ENCODE data around the gene TENT5C. TPM values are rescaled to one million over a fixed set of nuclear protein-coding genes. Genes with fewer than 3 reads are reported as not detected.

Gene TENT5C
- total and polyA plus RNA-seq, 9 of the 15 experiments (the other 6 are each of a cell fraction or from before 2014, with no cell fraction given) = 1.8 to 7.7 (median 4.0) TPM

DNA sequence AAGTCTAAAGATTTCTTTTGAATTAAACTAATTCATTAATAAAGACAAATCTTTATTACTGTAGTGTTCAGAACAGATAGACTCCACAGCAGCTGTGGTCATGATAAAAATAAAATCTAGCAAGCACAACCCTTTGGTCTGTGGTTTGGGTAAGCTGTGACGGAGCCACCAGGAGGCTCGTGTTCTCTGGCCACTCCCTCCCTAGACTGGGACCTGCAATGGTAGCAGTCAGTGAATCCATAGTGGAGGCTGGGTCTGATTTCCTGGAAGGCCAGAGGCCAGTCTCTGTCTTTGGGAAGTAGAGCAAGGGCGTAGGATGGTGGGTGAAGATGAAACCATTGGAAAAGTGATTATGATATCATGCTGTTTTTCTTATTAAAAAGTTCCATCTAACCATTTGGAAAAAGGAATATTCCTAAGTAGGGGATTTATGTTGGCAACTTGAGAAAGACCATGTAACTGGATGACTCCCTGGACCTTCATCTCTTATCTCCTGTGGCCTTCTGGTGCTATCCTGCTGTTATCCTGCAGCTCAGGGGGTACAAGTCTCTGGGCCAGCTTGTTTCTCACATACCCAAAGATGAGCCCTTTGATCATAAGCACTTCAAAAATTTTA lies 39.0 kb downstream of the TENT5C start (continued):
- no peak for TF ChIP-seq SLC30A9 (CRISPR knock-in tag; IDR thresholded peaks at IDR 0.05)
- TF ChIP-seq NR2F6 (CRISPR knock-in tag; IDR thresholded peaks at IDR 0.05) = no peak
- no peak for TF ChIP-seq RBFOX2 (IDR thresholded peaks at IDR 0.05; ENCODE audit: low read depth, low read length)
- TF ChIP-seq RBM25 (IDR thresholded peaks at IDR 0.05; ENCODE audit: low read depth, low read length, severe bottlenecking) = no peak
- TF ChIP-seq ZNF778 (CRISPR knock-in tag; IDR thresholded peaks at IDR 0.05) = no peak
- no peak for TF ChIP-seq ETV6 (IDR thresholded peaks at IDR 0.05; ENCODE audit: borderline replicate concordance in 1 of 2, low read depth in 2 of 2, low read length in 1 of 2)
- TF ChIP-seq ETV6 (CRISPR knock-in tag; IDR thresholded peaks at IDR 0.05; ENCODE audit: borderline replicate concordance) = no peak
- no peak for TF ChIP-seq SMAD2 (IDR thresholded peaks at IDR 0.05; ENCODE audit: low read depth, low read length)
- TF ChIP-seq HNRNPLL (IDR thresholded peaks at IDR 0.05; ENCODE audit: low read depth, low read length, poor library complexity, severe bottlenecking) = no peak
- TF ChIP-seq BMI1 (IDR thresholded peaks at IDR 0.05; ENCODE audit: low read length) = no peak
- no peak for TF ChIP-seq HNRNPK (IDR thresholded peaks at IDR 0.05; ENCODE audit: low read depth, low read length, poor library complexity, severe bottlenecking)
- no peak for TF ChIP-seq SREBF2 (CRISPR knock-in tag; IDR thresholded peaks at IDR 0.05)
- TF ChIP-seq, protein P1, sequence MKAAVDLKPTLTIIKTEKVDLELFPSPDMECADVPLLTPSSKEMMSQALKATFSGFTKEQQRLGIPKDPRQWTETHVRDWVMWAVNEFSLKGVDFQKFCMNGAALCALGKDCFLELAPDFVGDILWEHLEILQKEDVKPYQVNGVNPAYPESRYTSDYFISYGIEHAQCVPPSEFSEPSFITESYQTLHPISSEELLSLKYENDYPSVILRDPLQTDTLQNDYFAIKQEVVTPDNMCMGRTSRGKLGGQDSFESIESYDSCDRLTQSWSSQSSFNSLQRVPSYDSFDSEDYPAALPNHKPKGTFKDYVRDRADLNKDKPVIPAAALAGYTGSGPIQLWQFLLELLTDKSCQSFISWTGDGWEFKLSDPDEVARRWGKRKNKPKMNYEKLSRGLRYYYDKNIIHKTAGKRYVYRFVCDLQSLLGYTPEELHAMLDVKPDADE (conservative IDR thresholded peaks at IDR 0.05; ENCODE audit: control insufficient read depth, low read depth, low read length) = no peak; the same call in 1 of the 2 replicates
- no peak for TF ChIP-seq FOS (IDR thresholded peaks at IDR 0.05; ENCODE audit: extremely low read depth, insufficient read length)
- no peak for TF ChIP-seq ZNF76 (CRISPR knock-in tag; IDR thresholded peaks at IDR 0.05; ENCODE audit: borderline replicate concordance)
- TF ChIP-seq, protein P2, sequence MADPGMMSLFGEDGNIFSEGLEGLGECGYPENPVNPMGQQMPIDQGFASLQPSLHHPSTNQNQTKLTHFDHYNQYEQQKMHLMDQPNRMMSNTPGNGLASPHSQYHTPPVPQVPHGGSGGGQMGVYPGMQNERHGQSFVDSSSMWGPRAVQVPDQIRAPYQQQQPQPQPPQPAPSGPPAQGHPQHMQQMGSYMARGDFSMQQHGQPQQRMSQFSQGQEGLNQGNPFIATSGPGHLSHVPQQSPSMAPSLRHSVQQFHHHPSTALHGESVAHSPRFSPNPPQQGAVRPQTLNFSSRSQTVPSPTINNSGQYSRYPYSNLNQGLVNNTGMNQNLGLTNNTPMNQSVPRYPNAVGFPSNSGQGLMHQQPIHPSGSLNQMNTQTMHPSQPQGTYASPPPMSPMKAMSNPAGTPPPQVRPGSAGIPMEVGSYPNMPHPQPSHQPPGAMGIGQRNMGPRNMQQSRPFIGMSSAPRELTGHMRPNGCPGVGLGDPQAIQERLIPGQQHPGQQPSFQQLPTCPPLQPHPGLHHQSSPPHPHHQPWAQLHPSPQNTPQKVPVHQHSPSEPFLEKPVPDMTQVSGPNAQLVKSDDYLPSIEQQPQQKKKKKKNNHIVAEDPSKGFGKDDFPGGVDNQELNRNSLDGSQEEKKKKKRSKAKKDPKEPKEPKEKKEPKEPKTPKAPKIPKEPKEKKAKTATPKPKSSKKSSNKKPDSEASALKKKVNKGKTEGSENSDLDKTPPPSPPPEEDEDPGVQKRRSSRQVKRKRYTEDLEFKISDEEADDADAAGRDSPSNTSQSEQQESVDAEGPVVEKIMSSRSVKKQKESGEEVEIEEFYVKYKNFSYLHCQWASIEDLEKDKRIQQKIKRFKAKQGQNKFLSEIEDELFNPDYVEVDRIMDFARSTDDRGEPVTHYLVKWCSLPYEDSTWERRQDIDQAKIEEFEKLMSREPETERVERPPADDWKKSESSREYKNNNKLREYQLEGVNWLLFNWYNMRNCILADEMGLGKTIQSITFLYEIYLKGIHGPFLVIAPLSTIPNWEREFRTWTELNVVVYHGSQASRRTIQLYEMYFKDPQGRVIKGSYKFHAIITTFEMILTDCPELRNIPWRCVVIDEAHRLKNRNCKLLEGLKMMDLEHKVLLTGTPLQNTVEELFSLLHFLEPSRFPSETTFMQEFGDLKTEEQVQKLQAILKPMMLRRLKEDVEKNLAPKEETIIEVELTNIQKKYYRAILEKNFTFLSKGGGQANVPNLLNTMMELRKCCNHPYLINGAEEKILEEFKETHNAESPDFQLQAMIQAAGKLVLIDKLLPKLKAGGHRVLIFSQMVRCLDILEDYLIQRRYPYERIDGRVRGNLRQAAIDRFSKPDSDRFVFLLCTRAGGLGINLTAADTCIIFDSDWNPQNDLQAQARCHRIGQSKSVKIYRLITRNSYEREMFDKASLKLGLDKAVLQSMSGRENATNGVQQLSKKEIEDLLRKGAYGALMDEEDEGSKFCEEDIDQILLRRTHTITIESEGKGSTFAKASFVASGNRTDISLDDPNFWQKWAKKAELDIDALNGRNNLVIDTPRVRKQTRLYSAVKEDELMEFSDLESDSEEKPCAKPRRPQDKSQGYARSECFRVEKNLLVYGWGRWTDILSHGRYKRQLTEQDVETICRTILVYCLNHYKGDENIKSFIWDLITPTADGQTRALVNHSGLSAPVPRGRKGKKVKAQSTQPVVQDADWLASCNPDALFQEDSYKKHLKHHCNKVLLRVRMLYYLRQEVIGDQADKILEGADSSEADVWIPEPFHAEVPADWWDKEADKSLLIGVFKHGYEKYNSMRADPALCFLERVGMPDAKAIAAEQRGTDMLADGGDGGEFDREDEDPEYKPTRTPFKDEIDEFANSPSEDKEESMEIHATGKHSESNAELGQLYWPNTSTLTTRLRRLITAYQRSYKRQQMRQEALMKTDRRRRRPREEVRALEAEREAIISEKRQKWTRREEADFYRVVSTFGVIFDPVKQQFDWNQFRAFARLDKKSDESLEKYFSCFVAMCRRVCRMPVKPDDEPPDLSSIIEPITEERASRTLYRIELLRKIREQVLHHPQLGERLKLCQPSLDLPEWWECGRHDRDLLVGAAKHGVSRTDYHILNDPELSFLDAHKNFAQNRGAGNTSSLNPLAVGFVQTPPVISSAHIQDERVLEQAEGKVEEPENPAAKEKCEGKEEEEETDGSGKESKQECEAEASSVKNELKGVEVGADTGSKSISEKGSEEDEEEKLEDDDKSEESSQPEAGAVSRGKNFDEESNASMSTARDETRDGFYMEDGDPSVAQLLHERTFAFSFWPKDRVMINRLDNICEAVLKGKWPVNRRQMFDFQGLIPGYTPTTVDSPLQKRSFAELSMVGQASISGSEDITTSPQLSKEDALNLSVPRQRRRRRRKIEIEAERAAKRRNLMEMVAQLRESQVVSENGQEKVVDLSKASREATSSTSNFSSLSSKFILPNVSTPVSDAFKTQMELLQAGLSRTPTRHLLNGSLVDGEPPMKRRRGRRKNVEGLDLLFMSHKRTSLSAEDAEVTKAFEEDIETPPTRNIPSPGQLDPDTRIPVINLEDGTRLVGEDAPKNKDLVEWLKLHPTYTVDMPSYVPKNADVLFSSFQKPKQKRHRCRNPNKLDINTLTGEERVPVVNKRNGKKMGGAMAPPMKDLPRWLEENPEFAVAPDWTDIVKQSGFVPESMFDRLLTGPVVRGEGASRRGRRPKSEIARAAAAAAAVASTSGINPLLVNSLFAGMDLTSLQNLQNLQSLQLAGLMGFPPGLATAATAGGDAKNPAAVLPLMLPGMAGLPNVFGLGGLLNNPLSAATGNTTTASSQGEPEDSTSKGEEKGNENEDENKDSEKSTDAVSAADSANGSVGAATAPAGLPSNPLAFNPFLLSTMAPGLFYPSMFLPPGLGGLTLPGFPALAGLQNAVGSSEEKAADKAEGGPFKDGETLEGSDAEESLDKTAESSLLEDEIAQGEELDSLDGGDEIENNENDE (IDR thresholded peaks at IDR 0.05; ENCODE audit: low read depth, low read length) = no peak
- TF ChIP-seq BCL6 (CRISPR knock-in tag; IDR thresholded peaks at IDR 0.05) = no peak

Measured in K562 (cell line).